AG09319 (cell line): ENCODE measurements around the gene TFPI.
"Not testable (repeated sequence)": the region's sequence is repeated elsewhere in the genome, so short reads cannot be mapped to it uniquely, and the experiment has no call there.

Experiments used
- DNase-seq: peaks from one replicate; pipeline ENCODE4 v3.0.0-alpha.2; 2010; ENCODE audit warnings: low read depth; ENCODE audit errors: extremely low read depth
- CTCF ChIP-seq: IDR thresholded peaks from 2 replicates; pipeline ENCODE4 v1.5.1; 2011; ENCODE audit warnings: low read depth, mild to moderate bottlenecking, inconsistent platforms, low read length, moderate library complexity

TFPI gene

GRCh38 chr2:187511356-187512315 is 42.6 kb downstream of the TFPI start:
- no peak for TF ChIP-seq CTCF

GRCh38 chr2:187510419-187511355 is 43.5 kb downstream of the TFPI start:
- DNase-seq = not testable (repeated sequence)

More at GRCh38 chr2:187511356-187512315, 42.6 kb downstream of the TFPI start:
- no peak for DNase-seq

- no peak for TF ChIP-seq CTCF
- DNase-seq = no peak
These were observed 44.4 kb downstream of the TFPI start for GRCh38 chr2:187509667-187510417.

GRCh38 chr2:187506416-187506815 is 47.8 kb downstream of the TFPI start:
- DNase-seq = no peak
- TF ChIP-seq CTCF = no peak

- no peak for DNase-seq
- no peak for TF ChIP-seq CTCF
These were observed 49.1 kb downstream of the TFPI start for GRCh38 chr2:187505065-187505672.

GRCh38 chr2:187504312-187504921 is 49.8 kb downstream of the TFPI start:
- TF ChIP-seq CTCF = no peak
- DNase-seq = no peak
